Measurements from ENCODE around the gene KRTAP10-8. TPM values are rescaled to one million over a fixed set of nuclear protein-coding genes. Genes with fewer than 3 reads are reported as not detected.
A peak's percentile ranks its signal among the peaks of the same experiment; 100 is the strongest.
"Not testable (repeated sequence)": the region's sequence is repeated elsewhere in the genome, so short reads cannot be mapped to it uniquely, and the experiment has no call there.

KRTAP10-8 gene
- total RNA-seq, 1 donor from 2014 or later, result not detected

DNA sequence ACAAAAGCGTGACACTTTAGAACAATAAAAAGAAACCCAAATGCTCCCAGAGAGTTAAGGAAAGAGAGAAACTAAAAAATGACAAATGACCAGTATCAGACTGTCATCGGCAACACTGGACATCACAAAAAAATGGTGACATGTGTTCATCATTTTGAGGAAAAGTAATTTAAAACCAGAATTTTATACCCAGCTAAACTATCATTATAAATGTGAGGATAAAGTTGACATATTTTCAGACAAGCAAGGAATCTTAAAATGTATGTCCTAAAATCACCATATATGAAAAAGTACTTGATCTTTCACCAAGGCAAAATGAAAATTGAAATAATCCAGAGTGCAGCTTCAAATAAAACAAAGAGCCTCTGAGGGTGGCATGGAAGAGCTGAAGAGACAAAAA is 33.0 kb downstream of the KRTAP10-8 start:
- no peak overlapping the region for H3K27ac ChIP-seq

DNA sequence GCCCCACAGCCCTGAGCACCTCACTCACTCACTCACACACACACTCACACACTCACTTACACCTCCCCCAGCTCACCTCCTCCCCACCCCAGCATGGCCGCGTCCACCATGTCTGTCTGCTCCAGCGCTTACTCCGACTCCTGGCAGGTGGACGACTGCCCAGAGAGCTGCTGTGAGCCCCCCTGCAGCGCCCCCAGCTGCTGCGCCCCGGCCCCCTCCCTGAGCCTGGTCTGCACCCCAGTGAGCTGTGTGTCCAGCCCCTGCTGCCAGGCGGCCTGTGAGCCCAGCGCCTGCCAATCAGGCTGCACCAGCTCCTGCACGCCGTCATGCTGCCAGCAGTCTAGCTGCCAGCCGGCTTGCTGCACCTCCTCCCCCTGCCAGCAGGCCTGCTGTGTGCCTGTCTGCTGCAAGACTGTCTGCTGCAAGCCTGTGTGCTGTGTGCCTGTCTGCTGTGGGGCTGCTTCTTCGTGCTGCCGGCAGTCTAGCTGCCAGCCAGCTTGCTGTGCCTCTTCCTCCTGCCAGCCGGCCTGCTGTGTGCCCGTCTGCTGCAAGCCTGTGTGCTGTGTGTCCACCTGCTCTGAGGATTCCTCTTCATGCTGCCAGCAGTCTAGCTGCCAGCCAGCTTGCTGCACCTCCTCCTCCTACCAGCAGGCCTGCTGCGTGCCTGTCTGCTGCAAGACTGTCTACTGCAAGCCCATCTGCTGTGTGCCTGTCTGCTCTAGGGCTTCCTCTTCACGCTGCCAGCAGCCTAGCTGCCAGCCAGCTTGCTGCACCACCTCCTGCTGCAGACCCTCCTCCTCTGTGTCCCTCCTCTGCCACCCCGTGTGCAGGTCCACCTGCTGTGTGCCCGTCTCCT is 34.7 kb downstream of the KRTAP10-8 start, which contains the start of gene KRTAP10-11:
KRTAP10-11 (plus strand) TSS at position 49 of the 856 bp plus-strand sequence; CDS start at position 94, 45 bp downstream.
- Mint-ChIP-seq H3K9me3 (peaks cover 35% of the 10 kb centered on the region), H3K4me1 (peaks cover 15% of the 10 kb centered on the region)
- not testable (repeated sequence) for H3K36me3 Mint-ChIP-seq

More for the DNA sequence above, 33.0 kb downstream of the KRTAP10-8 start:
- no peak for TF ChIP-seq EZH2 (IDR thresholded peaks at IDR 0.05)
- no peak for TF ChIP-seq EZH2phosphoT487 (IDR thresholded peaks at IDR 0.05)
- TF ChIP-seq, protein P1, sequence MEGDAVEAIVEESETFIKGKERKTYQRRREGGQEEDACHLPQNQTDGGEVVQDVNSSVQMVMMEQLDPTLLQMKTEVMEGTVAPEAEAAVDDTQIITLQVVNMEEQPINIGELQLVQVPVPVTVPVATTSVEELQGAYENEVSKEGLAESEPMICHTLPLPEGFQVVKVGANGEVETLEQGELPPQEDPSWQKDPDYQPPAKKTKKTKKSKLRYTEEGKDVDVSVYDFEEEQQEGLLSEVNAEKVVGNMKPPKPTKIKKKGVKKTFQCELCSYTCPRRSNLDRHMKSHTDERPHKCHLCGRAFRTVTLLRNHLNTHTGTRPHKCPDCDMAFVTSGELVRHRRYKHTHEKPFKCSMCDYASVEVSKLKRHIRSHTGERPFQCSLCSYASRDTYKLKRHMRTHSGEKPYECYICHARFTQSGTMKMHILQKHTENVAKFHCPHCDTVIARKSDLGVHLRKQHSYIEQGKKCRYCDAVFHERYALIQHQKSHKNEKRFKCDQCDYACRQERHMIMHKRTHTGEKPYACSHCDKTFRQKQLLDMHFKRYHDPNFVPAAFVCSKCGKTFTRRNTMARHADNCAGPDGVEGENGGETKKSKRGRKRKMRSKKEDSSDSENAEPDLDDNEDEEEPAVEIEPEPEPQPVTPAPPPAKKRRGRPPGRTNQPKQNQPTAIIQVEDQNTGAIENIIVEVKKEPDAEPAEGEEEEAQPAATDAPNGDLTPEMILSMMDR (IDR thresholded peaks at IDR 0.05), result no peak
- Histone ChIP-seq H3K9me3 (ENCODE audit: low read depth) (peaks cover 8% of the 10 kb centered on the region), H4K20me1 (ENCODE audit: low read depth) (no peaks in the 10 kb centered on the region), H3K27me3 (no peaks in the 10 kb centered on the region), H3K4me1 (peaks cover 19% of the 10 kb centered on the region), H2AFZ (replicated peaks) (no peak overlapping the region), H3F3A (ENCODE audit: low read depth) (peaks cover 16% of the 10 kb centered on the region), H3K9ac (no peak overlapping the region), H3K4me2 (no peak overlapping the region), H3K36me3 (no peaks in the 10 kb centered on the region), H3K79me2 (ENCODE audit: low read depth) (no peaks in the 10 kb centered on the region), H3K4me3 (no peak overlapping the region)
- H3K27ac Mint-ChIP-seq, result no peak overlapping the region
- no peak for DNase-seq (ENCODE audit: low spot score)
- no peaks in the 10 kb centered on the region for H3K36me3 Mint-ChIP-seq
- no peak overlapping the region for H3K4me3 Mint-ChIP-seq
- H3K9me3 Mint-ChIP-seq, result peaks cover 35% of the 10 kb centered on the region
- peaks cover 14% of the 10 kb centered on the region for H3K27me3 Mint-ChIP-seq (ENCODE audit: insufficient read depth, low read depth)
- H3K4me1 Mint-ChIP-seq, result peaks cover 15% of the 10 kb centered on the region

GRCh38 chr21:44647222-44647552 is 35.3 kb downstream of the KRTAP10-8 start:
- Histone ChIP-seq H3K4me3 (no peak overlapping the region), H3K9ac (no peak overlapping the region), H3K27ac (no peak overlapping the region), H3F3A (ENCODE audit: low read depth) (peaks cover 16% of the 10 kb centered on the region), H3K4me1 (peaks cover 19% of the 10 kb centered on the region), H3K36me3 (no peaks in the 10 kb centered on the region), H2AFZ (replicated peaks) (peak overlapping the region; percentile 76), H3K79me2 (ENCODE audit: low read depth) (no peaks in the 10 kb centered on the region), H3K9me3 (ENCODE audit: low read depth) (peaks cover 8% of the 10 kb centered on the region), H4K20me1 (ENCODE audit: low read depth) (no peaks in the 10 kb centered on the region), H3K4me2 (peak overlapping the region; percentile 8), H3K27me3 (no peaks in the 10 kb centered on the region)
- peak; percentile 41 for DNase-seq (ENCODE audit: low spot score)
- Mint-ChIP-seq H3K9me3 (peaks cover 34% of the 10 kb centered on the region), H3K4me3 (no peak overlapping the region), H3K4me1 (peaks cover 15% of the 10 kb centered on the region), H3K36me3 (peaks cover 4% of the 10 kb centered on the region), H3K27ac (no peak overlapping the region), H3K27me3 (ENCODE audit: insufficient read depth, low read depth) (peaks cover 12% of the 10 kb centered on the region)
- no peak for TF ChIP-seq EZH2phosphoT487 (IDR thresholded peaks at IDR 0.05)
- TF ChIP-seq EZH2 (IDR thresholded peaks at IDR 0.05), result no peak
- TF ChIP-seq, protein P1 (IDR thresholded peaks at IDR 0.05), result no peak

More for the DNA sequence above, 34.7 kb downstream of the KRTAP10-8 start, which contains the start of gene KRTAP10-11:
- Histone ChIP-seq H2AFZ (replicated peaks) (peak within 1 kb of the TSS; percentile 76), H3K4me1 (peaks cover 19% of the 10 kb centered on the region), H3F3A (ENCODE audit: low read depth) (peaks cover 16% of the 10 kb centered on the region), H3K4me2 (peak within 1 kb of the TSS; percentile 8)
- not testable (repeated sequence) for H3K9ac ChIP-seq; H3K27ac Mint-ChIP-seq; H3K9me3 ChIP-seq (ENCODE audit: low read depth); H3K4me3 Mint-ChIP-seq; H3K4me3 ChIP-seq; H3K27me3 ChIP-seq; H4K20me1 ChIP-seq (ENCODE audit: low read depth); H3K36me3 ChIP-seq; H3K79me2 ChIP-seq (ENCODE audit: low read depth); H3K27ac ChIP-seq
- peak; percentile 20 for DNase-seq (ENCODE audit: low spot score)
- peaks cover 12% of the 10 kb centered on the region for H3K27me3 Mint-ChIP-seq (ENCODE audit: insufficient read depth, low read depth)
